Fibroblast of the conjunctiva (primary cell): Measurements from ENCODE around the gene FSIP2.
"Not testable (repeated sequence)": the region's sequence is repeated elsewhere in the genome, so short reads cannot be mapped to it uniquely, and the experiment has no call there.

Source experiments
- DNase-seq: peaks from one replicate; pipeline ENCODE4 v3.0.0-alpha.2; 2010; ENCODE audit warnings: low read depth

The FSIP2 gene

GRCh38 chr2:185802926-185803325 is 64.3 kb downstream of the FSIP2 start:
- no peak for DNase-seq

GRCh38 chr2:185806783-185807182 is 68.2 kb downstream of the FSIP2 start:
- no peak for DNase-seq

GRCh38 chr2:185807351-185807750 is 68.7 kb downstream of the FSIP2 start:
- DNase-seq = no peak

GRCh38 chr2:185811580-185811979 is 73.0 kb downstream of the FSIP2 start:
- no peak for DNase-seq

GRCh38 chr2:185813707-185814106 is 75.1 kb downstream of the FSIP2 start:
- no peak for DNase-seq

- DNase-seq = no peak
Measured at GRCh38 chr2:185817991-185818390, 79.4 kb downstream of the FSIP2 start.

GRCh38 chr2:185821467-185821866 is 82.9 kb downstream of the FSIP2 start:
- no peak for DNase-seq

- no peak for DNase-seq
Measured at GRCh38 chr2:185823773-185824172, 85.2 kb downstream of the FSIP2 start.

- DNase-seq = no peak
Measured at GRCh38 chr2:185825557-185825956, 87.0 kb downstream of the FSIP2 start.

GRCh38 chr2:185828326-185828725 is 89.7 kb downstream of the FSIP2 start:
- no peak for DNase-seq

GRCh38 chr2:185833864-185834263 is 95.3 kb downstream of the FSIP2 start:
- DNase-seq = no peak

GRCh38 chr2:185835974-185836373 is 97.4 kb downstream of the FSIP2 start:
- DNase-seq = no peak

- DNase-seq = no peak
Measured at GRCh38 chr2:185854885-185855284, 116.3 kb downstream of the FSIP2 start.

GRCh38 chr2:185857691-185858090 is 119.1 kb downstream of the FSIP2 start:
- DNase-seq = no peak

GRCh38 chr2:185859506-185859905 is 120.9 kb downstream of the FSIP2 start:
- no peak for DNase-seq

- DNase-seq = no peak
Measured at GRCh38 chr2:185860321-185860720, 121.7 kb downstream of the FSIP2 start.

GRCh38 chr2:185862657-185863398 is 124.2 kb downstream of the FSIP2 start:
- DNase-seq = no peak

GRCh38 chr2:185864468-185865260 is 126.1 kb downstream of the FSIP2 start:
- not testable (repeated sequence) for DNase-seq

GRCh38 chr2:185875136-185875931 is 136.7 kb downstream of the FSIP2 start:
- DNase-seq = no peak

GRCh38 chr2:185876234-185876633 is 137.6 kb downstream of the FSIP2 start:
- no peak for DNase-seq

GRCh38 chr2:185880396-185880795 is 141.8 kb downstream of the FSIP2 start:
- DNase-seq = no peak
